A549 (cell line): Measurements from ENCODE around the gene NEK11.

Source experiments
- EP300 ChIP-seq, 2 experiments: fragments of >200 bp; sonication (Bioruptor Twin); formaldehyde crosslinking; IDR thresholded peaks; 2 replicates in 1 of 2; 3 replicates in 1 of 2; pipeline ENCODE4 v1.6.1; 2016 to 2017
- HOXA7 ChIP-seq: fragments of 250-450 bp; sonication (Bioruptor Pico); IDR thresholded peaks from 2 replicates; pipeline ENCODE4 v1.5.0; 2020; ENCODE audit warnings: mild to moderate bottlenecking, moderate library complexity
- JUN ChIP-seq, 2 experiments: fragments of >200 bp; sonication (Bioruptor Twin); formaldehyde crosslinking; IDR thresholded peaks; 2 replicates in 1 of 2; 3 replicates in 1 of 2; pipeline ENCODE4 v1.6.1; 2016 to 2017
- POLR2A ChIP-seq: IDR thresholded peaks from 2 replicates; pipeline ENCODE4 v1.6.1; 2012; ENCODE audit warnings: mild to moderate bottlenecking, low read length
- RCOR1 ChIP-seq: fragments of 150-350 bp; IDR thresholded peaks from 2 replicates; pipeline ENCODE4 v1.6.1; 2014; ENCODE audit warnings: antibody characterized with exemption, low read length, low read depth
- TF ChIP-seq, protein P1 (sequence below): fragments of 200-600 bp; sonication (generic); IDR thresholded peaks from 2 replicates; pipeline ENCODE4 v1.6.1; 2016; ENCODE audit warnings: antibody characterized with exemption, mild to moderate bottlenecking, moderate library complexity
- TF ChIP-seq, protein P2 (sequence below): fragments of >200 bp; sonication (Bioruptor Twin); formaldehyde crosslinking; IDR thresholded peaks from 3 replicates; pipeline ENCODE4 v1.5.1; 2016
- TF ChIP-seq, protein P3 (sequence below): IDR thresholded peaks from 2 replicates; pipeline ENCODE4 v1.6.1; 2012

DNA sequence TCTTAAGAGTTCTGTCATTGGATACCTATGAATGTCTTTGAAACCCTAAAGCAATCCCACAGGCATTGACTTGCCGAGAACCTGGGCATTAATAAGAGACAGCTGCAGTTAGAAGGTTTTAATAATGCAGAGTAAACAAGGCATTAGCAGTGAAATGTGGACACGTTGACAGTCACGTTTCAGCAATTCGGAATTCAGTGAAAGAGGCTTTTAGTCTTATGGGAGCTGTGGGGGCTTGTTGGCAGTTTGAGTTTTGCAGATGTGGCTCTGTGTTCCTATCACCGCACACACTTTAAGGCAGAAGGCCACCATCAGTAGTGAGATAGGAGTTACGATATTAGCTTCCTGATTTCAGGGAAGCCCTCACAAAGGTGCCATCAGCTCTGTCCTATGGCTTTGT, 209.7 kb downstream of the NEK11 start:
- TF ChIP-seq POLR2A (no peak), RCOR1 (no peak), EP300 (IDR thresholded peaks at IDR 0.05) (no peak), HOXA7 (no peak), JUN (IDR thresholded peaks at IDR 0.05) (no peak)
- TF ChIP-seq, protein P1, sequence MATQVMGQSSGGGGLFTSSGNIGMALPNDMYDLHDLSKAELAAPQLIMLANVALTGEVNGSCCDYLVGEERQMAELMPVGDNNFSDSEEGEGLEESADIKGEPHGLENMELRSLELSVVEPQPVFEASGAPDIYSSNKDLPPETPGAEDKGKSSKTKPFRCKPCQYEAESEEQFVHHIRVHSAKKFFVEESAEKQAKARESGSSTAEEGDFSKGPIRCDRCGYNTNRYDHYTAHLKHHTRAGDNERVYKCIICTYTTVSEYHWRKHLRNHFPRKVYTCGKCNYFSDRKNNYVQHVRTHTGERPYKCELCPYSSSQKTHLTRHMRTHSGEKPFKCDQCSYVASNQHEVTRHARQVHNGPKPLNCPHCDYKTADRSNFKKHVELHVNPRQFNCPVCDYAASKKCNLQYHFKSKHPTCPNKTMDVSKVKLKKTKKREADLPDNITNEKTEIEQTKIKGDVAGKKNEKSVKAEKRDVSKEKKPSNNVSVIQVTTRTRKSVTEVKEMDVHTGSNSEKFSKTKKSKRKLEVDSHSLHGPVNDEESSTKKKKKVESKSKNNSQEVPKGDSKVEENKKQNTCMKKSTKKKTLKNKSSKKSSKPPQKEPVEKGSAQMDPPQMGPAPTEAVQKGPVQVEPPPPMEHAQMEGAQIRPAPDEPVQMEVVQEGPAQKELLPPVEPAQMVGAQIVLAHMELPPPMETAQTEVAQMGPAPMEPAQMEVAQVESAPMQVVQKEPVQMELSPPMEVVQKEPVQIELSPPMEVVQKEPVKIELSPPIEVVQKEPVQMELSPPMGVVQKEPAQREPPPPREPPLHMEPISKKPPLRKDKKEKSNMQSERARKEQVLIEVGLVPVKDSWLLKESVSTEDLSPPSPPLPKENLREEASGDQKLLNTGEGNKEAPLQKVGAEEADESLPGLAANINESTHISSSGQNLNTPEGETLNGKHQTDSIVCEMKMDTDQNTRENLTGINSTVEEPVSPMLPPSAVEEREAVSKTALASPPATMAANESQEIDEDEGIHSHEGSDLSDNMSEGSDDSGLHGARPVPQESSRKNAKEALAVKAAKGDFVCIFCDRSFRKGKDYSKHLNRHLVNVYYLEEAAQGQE, result no peak
- TF ChIP-seq, protein P2, sequence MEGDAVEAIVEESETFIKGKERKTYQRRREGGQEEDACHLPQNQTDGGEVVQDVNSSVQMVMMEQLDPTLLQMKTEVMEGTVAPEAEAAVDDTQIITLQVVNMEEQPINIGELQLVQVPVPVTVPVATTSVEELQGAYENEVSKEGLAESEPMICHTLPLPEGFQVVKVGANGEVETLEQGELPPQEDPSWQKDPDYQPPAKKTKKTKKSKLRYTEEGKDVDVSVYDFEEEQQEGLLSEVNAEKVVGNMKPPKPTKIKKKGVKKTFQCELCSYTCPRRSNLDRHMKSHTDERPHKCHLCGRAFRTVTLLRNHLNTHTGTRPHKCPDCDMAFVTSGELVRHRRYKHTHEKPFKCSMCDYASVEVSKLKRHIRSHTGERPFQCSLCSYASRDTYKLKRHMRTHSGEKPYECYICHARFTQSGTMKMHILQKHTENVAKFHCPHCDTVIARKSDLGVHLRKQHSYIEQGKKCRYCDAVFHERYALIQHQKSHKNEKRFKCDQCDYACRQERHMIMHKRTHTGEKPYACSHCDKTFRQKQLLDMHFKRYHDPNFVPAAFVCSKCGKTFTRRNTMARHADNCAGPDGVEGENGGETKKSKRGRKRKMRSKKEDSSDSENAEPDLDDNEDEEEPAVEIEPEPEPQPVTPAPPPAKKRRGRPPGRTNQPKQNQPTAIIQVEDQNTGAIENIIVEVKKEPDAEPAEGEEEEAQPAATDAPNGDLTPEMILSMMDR, result no peak
- TF ChIP-seq, protein P3, sequence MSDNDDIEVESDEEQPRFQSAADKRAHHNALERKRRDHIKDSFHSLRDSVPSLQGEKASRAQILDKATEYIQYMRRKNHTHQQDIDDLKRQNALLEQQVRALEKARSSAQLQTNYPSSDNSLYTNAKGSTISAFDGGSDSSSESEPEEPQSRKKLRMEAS, result no peak
